SK-N-SH (cell line): ENCODE measurements around the gene IGLON5. TPM values are rescaled to one million over a fixed set of nuclear protein-coding genes. Genes with fewer than 3 reads are reported as not detected.

ENCODE experiments used
- CTCF ChIA-PET: fragments of 300-600, 350-600 bp; formaldehyde crosslinking; extraction: SDS; loops from one replicate; lab custom pipeline; 2021; lab: Yijun Ruan, JAX
- POLR2A ChIA-PET: fragments of 350-600 bp; sonication (Branson Sonifier 250); formaldehyde crosslinking; extraction: SDS; loops from one replicate; lab custom pipeline; 2020; ENCODE audit warnings: antibody characterized with exemption, inconsistent platforms; lab: Yijun Ruan, JAX
- DNase-seq: peaks from one replicate; pipeline ENCODE4 v3.0.0; 2012
- H2AFZ ChIP-seq: fragments of 200-600 bp; sonication (generic); 2 replicates; pipeline ENCODE4 v1.8.1; 2016; ENCODE audit warnings: antibody characterized with exemption, mild to moderate bottlenecking, low read depth
- H3F3A ChIP-seq: fragments of 200-600 bp; sonication (generic); replicated peaks from 2 replicates; pipeline ENCODE3; 2016; ENCODE audit warnings: antibody characterized with exemption, mild to moderate bottlenecking; ENCODE audit not compliant: insufficient read depth
- H3K27ac ChIP-seq, 2 experiments: fragments of 200-500 bp in 1 of 2; fragments of 200-600 bp in 1 of 2; sonication (Bioruptor generic) in 1 of 2; sonication (generic), shearing (Covaris generic) in 1 of 2; 2 replicates each; pipeline versions ENCODE4 v1.5.1 to v1.6.1; 2014 to 2016; ENCODE audit warnings: low read depth in 2 of 2, inconsistent platforms in 1 of 2, low read length in 1 of 2, mild to moderate bottlenecking in 1 of 2, mixed read lengths in 1 of 2
- H3K27me3 ChIP-seq: fragments of 200-600 bp; sonication (generic), shearing (Covaris generic); 2 replicates; pipeline ENCODE4 v1.6.1; 2016; ENCODE audit warnings: mixed run types; ENCODE audit not compliant: insufficient read depth
- H3K36me3 ChIP-seq, 2 experiments: fragments of 200-500 bp in 1 of 2; fragments of 200-600 bp in 1 of 2; sonication (Bioruptor generic) in 1 of 2; sonication (generic) in 1 of 2; replicated peaks in 1 of 2; 2 replicates each; pipeline versions ENCODE3 to v1.5.1; 2014 to 2016; ENCODE audit warnings: low read length in 1 of 2, mild to moderate bottlenecking in 1 of 2; ENCODE audit not compliant: insufficient read depth in 2 of 2, control insufficient read depth in 1 of 2
- H3K4me1 ChIP-seq, 2 experiments: fragments of 200-500 bp in 1 of 2; fragments of 200-600 bp in 1 of 2; sonication (Bioruptor generic) in 1 of 2; sonication (generic), shearing (Covaris generic) in 1 of 2; 2 replicates each; pipeline versions ENCODE4 v1.5.1 to v1.6.1; 2014 to 2016; ENCODE audit warnings: low read depth in 1 of 2, low read length in 1 of 2, mixed run types in 1 of 2; ENCODE audit not compliant: insufficient read depth in 2 of 2, control insufficient read depth in 1 of 2
- H3K4me2 ChIP-seq: fragments of 200-600 bp; sonication (generic), shearing (Covaris generic); 2 replicates; pipeline ENCODE4 v1.6.1; 2017; ENCODE audit warnings: mixed run types
- H3K4me3 ChIP-seq, 2 experiments: fragments of 200-500 bp in 1 of 2; fragments of 200-600 bp in 1 of 2; sonication (Bioruptor generic) in 1 of 2; sonication (generic), shearing (Covaris generic) in 1 of 2; 2 replicates each; pipeline versions ENCODE4 v1.5.1 to v1.8.1; 2014 to 2016; ENCODE audit warnings: low read depth in 2 of 2, inconsistent platforms in 1 of 2, low read length in 1 of 2, mild to moderate bottlenecking in 1 of 2, mixed read lengths in 1 of 2, moderate library complexity in 1 of 2
- H3K79me2 ChIP-seq: fragments of 200-600 bp; sonication (generic); 2 replicates; pipeline ENCODE4 v1.8.1; 2017; ENCODE audit warnings: mild to moderate bottlenecking; ENCODE audit not compliant: insufficient read depth
- H3K9ac ChIP-seq: fragments of 200-600 bp; sonication (generic); 2 replicates; pipeline ENCODE4 v1.6.1; 2017; ENCODE audit warnings: mixed run types
- H3K9me2 ChIP-seq: fragments of 200-600 bp; sonication (generic); 2 replicates; pipeline ENCODE4 v1.6.1; 2017; ENCODE audit warnings: mixed run types
- H3K9me3 ChIP-seq: fragments of 200-600 bp; sonication (generic); 2 replicates; pipeline ENCODE4 v1.6.1; 2017; ENCODE audit warnings: mixed run types, mild to moderate bottlenecking, moderate library complexity
- H4K20me1 ChIP-seq: fragments of 200-600 bp; sonication (generic); 2 replicates; pipeline ENCODE4 v1.6.1; 2017; ENCODE audit warnings: mild to moderate bottlenecking, mixed run types; ENCODE audit not compliant: insufficient read depth
- CHD2 ChIP-seq: fragments of 150-350 bp; IDR thresholded peaks from 2 replicates; pipeline ENCODE4 v1.6.1; 2018; ENCODE audit warnings: low read length; ENCODE audit not compliant: partially characterized antibody
- EP300 ChIP-seq, 2 experiments: IDR thresholded peaks; 2 replicates each; pipeline versions ENCODE4 v1.4.0 to v1.6.1; 2012; ENCODE audit warnings: borderline replicate concordance in 1 of 2, low read depth in 1 of 2, low read length in 1 of 2
- FOXM1 ChIP-seq: IDR thresholded peaks from 2 replicates; pipeline ENCODE4 v1.4.0; 2012; ENCODE audit warnings: low read depth, mild to moderate bottlenecking
- GABPA ChIP-seq: IDR thresholded peaks from 2 replicates; pipeline ENCODE4 v1.4.0; 2012; ENCODE audit warnings: low read depth, mild to moderate bottlenecking
- GATA2 ChIP-seq: sonication (generic); formaldehyde crosslinking; IDR thresholded peaks from 2 replicates; pipeline ENCODE4 v1.5.0; 2020; ENCODE audit warnings: mild to moderate bottlenecking, missing genetic modification reagents
- MXI1 ChIP-seq: IDR thresholded peaks from 2 replicates; pipeline ENCODE4 v1.6.1; 2012; ENCODE audit warnings: mild to moderate bottlenecking, low read depth, low read length, improper control_type of control experiment
- NFIC ChIP-seq: IDR thresholded peaks from 2 replicates; pipeline ENCODE4 v1.4.0; 2012; ENCODE audit warnings: borderline replicate concordance
- POLR2AphosphoS5 ChIP-seq: IDR thresholded peaks from 2 replicates; pipeline ENCODE4 v1.6.1; 2012; ENCODE audit warnings: low read depth, low read length
- RAD21 ChIP-seq: IDR thresholded peaks from 2 replicates; pipeline ENCODE4 v1.6.1; 2012; ENCODE audit warnings: mild to moderate bottlenecking, low read length
- RXRA ChIP-seq: IDR thresholded peaks from 2 replicates; pipeline ENCODE4 v1.4.0; 2012; ENCODE audit warnings: low read depth, mild to moderate bottlenecking, borderline replicate concordance
- SMC3 ChIP-seq: IDR thresholded peaks from 2 replicates; pipeline ENCODE4 v1.6.1; 2012; ENCODE audit warnings: low read depth, low read length, improper control_type of control experiment
- USF1 ChIP-seq: IDR thresholded peaks from 2 replicates; pipeline ENCODE4 v1.4.0; 2012; ENCODE audit warnings: low read depth, borderline replicate concordance
- ZBTB33 ChIP-seq: IDR thresholded peaks from 2 replicates; pipeline ENCODE4 v1.4.0; 2012; ENCODE audit warnings: low read depth, borderline replicate concordance
- WGBS: methylation state at CpG from one replicate; pipeline ENCODE4 v1.1.6; 2017; ENCODE audit warnings: low lambda C conversion rate; 5-methylcytosine and 5-hydroxymethylcytosine counted together
- polyA plus RNA-seq, 3 experiments: library from polyadenylated mRNA; depleted of rRNA; stranded (reverse); fragments of >200 nt; gene quantifications; 2 replicates each; pipeline ENCODE4 v1.2.3, GENCODE V29; 2012
- TF ChIP-seq, protein P1 (sequence below): IDR thresholded peaks from 2 replicates; pipeline ENCODE4 v1.4.0; 2012; ENCODE audit warnings: low read depth

Gene IGLON5
- polyA plus RNA-seq, 1 of the 3 experiments (the other 2 are of a cell fraction): 0.36 TPM

DNA sequence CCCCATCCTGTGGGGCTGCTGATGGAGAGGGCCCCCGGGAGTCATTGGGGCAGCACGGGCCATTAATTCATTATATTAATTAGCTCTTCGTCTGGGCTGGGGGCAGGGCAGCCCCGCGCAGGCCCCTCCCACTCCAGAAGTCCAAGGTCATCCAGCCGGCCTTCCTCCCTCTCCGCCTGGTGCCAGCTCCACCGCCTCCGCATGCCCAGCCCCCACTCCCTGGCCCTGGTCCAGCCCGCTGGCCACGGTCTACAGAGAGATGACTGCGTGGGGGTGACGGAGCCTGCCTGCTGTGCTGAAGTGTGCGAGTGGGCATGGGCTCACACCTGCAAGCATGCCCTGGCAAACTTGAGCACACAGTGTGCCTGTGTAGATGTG, 8.8 kb downstream of the IGLON5 start:
- no peaks in the 10 kb centered on the region for H3K9me2 ChIP-seq
- TF ChIP-seq POLR2AphosphoS5: no peak
- no peak for TF ChIP-seq RXRA
- TF ChIP-seq CHD2: peak; percentile 91
- peak in 1 of 2 experiments; percentile 25; a peak in 1 of 4 replicates for TF ChIP-seq EP300 (IDR thresholded peaks at IDR 0.05; ENCODE audit: borderline replicate concordance in 1 of 2, low read depth in 1 of 2, low read length in 1 of 2)
- no peak for TF ChIP-seq GABPA
- TF ChIP-seq NFIC: 0 out of 2 replicates have a peak, but pooled peaks have one; percentile 23
- TF ChIP-seq, protein P1, sequence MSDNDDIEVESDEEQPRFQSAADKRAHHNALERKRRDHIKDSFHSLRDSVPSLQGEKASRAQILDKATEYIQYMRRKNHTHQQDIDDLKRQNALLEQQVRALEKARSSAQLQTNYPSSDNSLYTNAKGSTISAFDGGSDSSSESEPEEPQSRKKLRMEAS: no peak
- no peak for TF ChIP-seq USF1
- H3F3A ChIP-seq: no peaks in the 10 kb centered on the region
- no peak overlapping the region for H3K4me3 ChIP-seq
- peak; percentile 87 for DNase-seq
- ChIA-PET POLR2A (interaction anchor here (1.5 kb wide), 1 partner anchor 9 kb away, joined by 3 read pairs; the partner anchor contains the start of gene IGLON5), CTCF (interaction anchor here (0.8 to 1.0 kb wide), 2 partner anchors 19 to 457 kb away, joined by 3 read pairs; no protein-coding TSS in a partner anchor)
- WGBS: 9% methylated on average over 11 of the region's 14 CpGs
- no peaks in the 10 kb centered on the region for H4K20me1 ChIP-seq
- H3K27ac ChIP-seq: peak overlapping the region in 1 of 2 experiments; percentile 53; a peak in 2 of 4 replicates
- H3K4me2 ChIP-seq: no peak overlapping the region
- H2AFZ ChIP-seq: no peak overlapping the region
- H3K79me2 ChIP-seq: no peaks in the 10 kb centered on the region
- H3K36me3 ChIP-seq: no peaks in the 10 kb centered on the region
- no peaks in the 10 kb centered on the region for H3K27me3 ChIP-seq
- peaks cover 0 to 17% of the 10 kb centered on the region in 2 experiments; a peak in 1 of 4 replicates for H3K4me1 ChIP-seq
- H3K9me3 ChIP-seq: no peaks in the 10 kb centered on the region
- no peak overlapping the region for H3K9ac ChIP-seq

DNA sequence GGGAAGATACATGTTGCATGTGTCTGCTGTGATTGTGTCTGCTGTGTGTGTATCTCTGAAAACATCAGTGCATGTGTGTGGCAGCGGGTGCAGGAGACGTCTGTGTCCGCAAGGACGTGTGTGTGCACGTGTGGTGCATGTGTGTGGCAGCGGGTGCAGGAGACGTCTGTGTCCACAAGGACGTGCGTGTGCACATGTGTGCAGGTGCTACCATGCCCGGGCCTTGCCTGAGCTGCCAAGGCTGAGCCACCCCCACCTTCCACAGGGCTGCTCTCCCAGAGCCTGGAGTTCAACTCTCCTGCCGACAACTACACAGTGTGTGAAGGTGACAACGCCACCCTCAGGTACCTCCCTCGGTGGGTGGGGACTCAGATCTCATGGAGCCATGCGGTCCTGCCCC, 10.4 kb downstream of the IGLON5 start:
- Histone ChIP-seq H3K4me2 (no peak overlapping the region), H3K4me3 (no peak overlapping the region), H3K36me3 (no peaks in the 10 kb centered on the region), H3K27me3 (no peaks in the 10 kb centered on the region), H3K79me2 (no peaks in the 10 kb centered on the region), H3K9me2 (no peaks in the 10 kb centered on the region), H3K9ac (no peak overlapping the region), H4K20me1 (no peaks in the 10 kb centered on the region), H3K4me1 (peaks cover 0 to 17% of the 10 kb centered on the region in 2 experiments; a peak in 1 of 4 replicates), H3K27ac (no peak overlapping the region), H3K9me3 (no peaks in the 10 kb centered on the region), H3F3A (no peaks in the 10 kb centered on the region), H2AFZ (no peak overlapping the region)
- 52% methylated on average over 12 of the region's 14 CpGs for WGBS
- no peak for TF ChIP-seq MXI1
- no peak for TF ChIP-seq ZBTB33
- TF ChIP-seq GATA2 (CRISPR knock-in tag): no peak
- TF ChIP-seq FOXM1: no peak
- TF ChIP-seq RAD21: no peak
- no peak for TF ChIP-seq SMC3
- no peak for TF ChIP-seq CHD2
- DNase-seq: no peak
- POLR2A ChIA-PET: no interaction called here
- CTCF ChIA-PET: no interaction called here
